ENCODE results near the gene BMAL1.

DNA sequence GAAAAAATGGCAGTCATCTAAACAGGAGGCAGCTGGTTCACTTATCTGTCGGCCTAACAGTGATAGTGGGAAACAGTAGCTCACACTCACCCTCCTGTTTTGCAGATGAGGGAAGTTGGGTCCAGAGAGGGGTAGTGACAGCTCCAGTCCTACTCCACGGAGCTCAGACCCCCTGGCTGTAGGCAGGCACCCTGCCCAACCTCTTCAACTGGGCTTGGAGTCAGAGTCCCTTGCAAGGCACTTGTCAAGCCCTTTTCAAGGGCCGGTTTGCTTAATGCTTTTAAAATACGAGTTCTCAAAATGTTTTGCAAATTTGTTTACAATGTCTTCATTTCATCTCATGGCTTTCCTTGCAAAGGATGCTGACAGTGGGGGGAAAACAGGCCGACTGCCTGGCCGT lies 75.1 kb downstream of the BMAL1 start:
- no peak for TF ChIP-seq POLR2A (IDR thresholded peaks at IDR 0.05)
- TF ChIP-seq, protein P1, sequence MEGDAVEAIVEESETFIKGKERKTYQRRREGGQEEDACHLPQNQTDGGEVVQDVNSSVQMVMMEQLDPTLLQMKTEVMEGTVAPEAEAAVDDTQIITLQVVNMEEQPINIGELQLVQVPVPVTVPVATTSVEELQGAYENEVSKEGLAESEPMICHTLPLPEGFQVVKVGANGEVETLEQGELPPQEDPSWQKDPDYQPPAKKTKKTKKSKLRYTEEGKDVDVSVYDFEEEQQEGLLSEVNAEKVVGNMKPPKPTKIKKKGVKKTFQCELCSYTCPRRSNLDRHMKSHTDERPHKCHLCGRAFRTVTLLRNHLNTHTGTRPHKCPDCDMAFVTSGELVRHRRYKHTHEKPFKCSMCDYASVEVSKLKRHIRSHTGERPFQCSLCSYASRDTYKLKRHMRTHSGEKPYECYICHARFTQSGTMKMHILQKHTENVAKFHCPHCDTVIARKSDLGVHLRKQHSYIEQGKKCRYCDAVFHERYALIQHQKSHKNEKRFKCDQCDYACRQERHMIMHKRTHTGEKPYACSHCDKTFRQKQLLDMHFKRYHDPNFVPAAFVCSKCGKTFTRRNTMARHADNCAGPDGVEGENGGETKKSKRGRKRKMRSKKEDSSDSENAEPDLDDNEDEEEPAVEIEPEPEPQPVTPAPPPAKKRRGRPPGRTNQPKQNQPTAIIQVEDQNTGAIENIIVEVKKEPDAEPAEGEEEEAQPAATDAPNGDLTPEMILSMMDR (IDR thresholded peaks at IDR 0.05) = no peak
- no peak for TF ChIP-seq EP300 (IDR thresholded peaks at IDR 0.05)

Measured in stomach (tissue), 4 donors.